ENCODE data around the gene CEP112.

The CEP112 gene

GRCh38 chr17:66135219-66135618 lies 56.7 kb downstream of the CEP112 start:
- no peak overlapping the region for H3K9ac ChIP-seq (ENCODE audit: low read depth in 1 of 2, low read length in 2 of 2)
- H3K9me3 ChIP-seq (ENCODE audit: control insufficient read depth in 1 of 2, low read length in 2 of 2): no peaks in the 10 kb centered on the region
- no peak overlapping the region for H3K27ac ChIP-seq (ENCODE audit: low read depth, low read length)
- H3K4me3 ChIP-seq (ENCODE audit: low read depth in 1 of 2, low read length in 2 of 2): no peak overlapping the region
- no peaks in the 10 kb centered on the region for H3K4me1 ChIP-seq (ENCODE audit: control insufficient read depth in 1 of 2, insufficient read depth in 2 of 2, low read length in 2 of 2)
- no peaks in the 10 kb centered on the region for H3K27me3 ChIP-seq (ENCODE audit: control insufficient read depth in 1 of 2, insufficient read depth in 2 of 2, low read length in 2 of 2)
- no peaks in the 10 kb centered on the region for H3K36me3 ChIP-seq (ENCODE audit: control insufficient read depth in 1 of 2, insufficient read depth in 2 of 2, low read length in 2 of 2)

GRCh38 chr17:66129759-66130158 lies 62.2 kb downstream of the CEP112 start:
- H3K27me3 ChIP-seq (ENCODE audit: control insufficient read depth in 1 of 2, insufficient read depth in 2 of 2, low read length in 2 of 2): no peaks in the 10 kb centered on the region
- no peaks in the 10 kb centered on the region for H3K36me3 ChIP-seq (ENCODE audit: control insufficient read depth in 1 of 2, insufficient read depth in 2 of 2, low read length in 2 of 2)
- no peaks in the 10 kb centered on the region for H3K4me1 ChIP-seq (ENCODE audit: control insufficient read depth in 1 of 2, insufficient read depth in 2 of 2, low read length in 2 of 2)
- no peak overlapping the region for H3K27ac ChIP-seq (ENCODE audit: low read depth, low read length)
- no peak overlapping the region for H3K4me3 ChIP-seq (ENCODE audit: low read depth in 1 of 2, low read length in 2 of 2)
- H3K9ac ChIP-seq (ENCODE audit: low read depth in 1 of 2, low read length in 2 of 2): no peak overlapping the region
- no peaks in the 10 kb centered on the region for H3K9me3 ChIP-seq (ENCODE audit: control insufficient read depth in 1 of 2, low read length in 2 of 2)

DNA sequence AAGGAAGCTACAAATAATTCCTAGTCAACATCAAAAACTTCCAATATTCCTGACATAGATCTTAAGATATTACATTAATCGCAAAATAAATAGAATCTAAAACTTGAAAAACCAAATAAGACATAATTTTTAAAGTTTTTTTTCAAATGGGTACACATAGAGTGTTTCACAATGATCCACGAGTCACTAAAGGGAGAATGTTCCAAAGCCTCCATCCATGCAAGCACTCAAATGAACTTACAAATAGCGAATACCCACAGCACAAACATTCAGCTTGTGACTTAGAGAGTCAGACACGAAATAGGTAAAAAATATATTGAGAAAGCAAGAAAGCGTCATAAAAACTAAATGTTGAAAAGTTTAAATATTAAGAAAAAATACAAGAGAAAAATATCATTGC lies 65.7 kb downstream of the CEP112 start:
- Histone ChIP-seq H3K27me3 (ENCODE audit: control insufficient read depth in 1 of 2, insufficient read depth in 2 of 2, low read length in 2 of 2) (no peaks in the 10 kb centered on the region), H3K9me3 (ENCODE audit: control insufficient read depth in 1 of 2, low read length in 2 of 2) (no peaks in the 10 kb centered on the region), H3K4me3 (ENCODE audit: low read depth in 1 of 2, low read length in 2 of 2) (no peak overlapping the region), H3K27ac (ENCODE audit: low read depth, low read length) (no peak overlapping the region), H3K36me3 (ENCODE audit: control insufficient read depth in 1 of 2, insufficient read depth in 2 of 2, low read length in 2 of 2) (no peaks in the 10 kb centered on the region), H3K9ac (ENCODE audit: low read depth in 1 of 2, low read length in 2 of 2) (no peak overlapping the region), H3K4me1 (ENCODE audit: control insufficient read depth in 1 of 2, insufficient read depth in 2 of 2, low read length in 2 of 2) (no peaks in the 10 kb centered on the region)

DNA sequence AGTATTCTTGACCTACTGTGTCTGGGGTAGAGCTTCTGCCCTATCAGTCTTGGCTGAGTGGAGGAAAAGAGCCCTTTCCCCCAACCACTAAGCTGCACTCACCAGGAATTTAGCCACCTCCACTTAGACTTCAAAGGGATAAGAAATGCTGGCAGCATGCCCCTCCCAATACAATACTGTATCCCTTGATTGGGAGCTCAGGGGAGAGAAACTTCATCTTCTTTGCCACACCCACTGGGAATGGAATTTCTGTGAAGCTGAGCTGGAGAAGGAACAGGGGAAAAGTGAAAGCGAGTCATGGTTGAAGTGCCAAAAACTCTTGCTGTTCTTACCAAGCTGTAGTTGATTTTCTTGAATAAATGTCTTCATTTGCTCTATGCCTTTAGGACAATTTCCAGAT lies 68.8 kb downstream of the CEP112 start:
- no peaks in the 10 kb centered on the region for H3K4me1 ChIP-seq (ENCODE audit: control insufficient read depth in 1 of 2, insufficient read depth in 2 of 2, low read length in 2 of 2)
- H3K4me3 ChIP-seq (ENCODE audit: low read depth in 1 of 2, low read length in 2 of 2): no peak overlapping the region
- H3K27ac ChIP-seq (ENCODE audit: low read depth, low read length): no peak overlapping the region
- H3K27me3 ChIP-seq (ENCODE audit: control insufficient read depth in 1 of 2, insufficient read depth in 2 of 2, low read length in 2 of 2): no peaks in the 10 kb centered on the region
- no peak overlapping the region for H3K9ac ChIP-seq (ENCODE audit: low read depth in 1 of 2, low read length in 2 of 2)
- no peaks in the 10 kb centered on the region for H3K36me3 ChIP-seq (ENCODE audit: control insufficient read depth in 1 of 2, insufficient read depth in 2 of 2, low read length in 2 of 2)
- H3K9me3 ChIP-seq (ENCODE audit: control insufficient read depth in 1 of 2, low read length in 2 of 2): no peaks in the 10 kb centered on the region

- H3K27me3 ChIP-seq (ENCODE audit: control insufficient read depth in 1 of 2, insufficient read depth in 2 of 2, low read length in 2 of 2): no peaks in the 10 kb centered on the region
- no peak overlapping the region for H3K4me3 ChIP-seq (ENCODE audit: low read depth in 1 of 2, low read length in 2 of 2)
- no peaks in the 10 kb centered on the region for H3K4me1 ChIP-seq (ENCODE audit: control insufficient read depth in 1 of 2, insufficient read depth in 2 of 2, low read length in 2 of 2)
- no peak overlapping the region for H3K9ac ChIP-seq (ENCODE audit: low read depth in 1 of 2, low read length in 2 of 2)
- H3K27ac ChIP-seq (ENCODE audit: low read depth, low read length): no peak overlapping the region
- H3K36me3 ChIP-seq (ENCODE audit: control insufficient read depth in 1 of 2, insufficient read depth in 2 of 2, low read length in 2 of 2): no peaks in the 10 kb centered on the region
- peaks cover 0 to 5% of the 10 kb centered on the region in 2 donors for H3K9me3 ChIP-seq (ENCODE audit: control insufficient read depth in 1 of 2, low read length in 2 of 2)
Measured at GRCh38 chr17:66115246-66115645, 76.7 kb downstream of the CEP112 start.

DNA sequence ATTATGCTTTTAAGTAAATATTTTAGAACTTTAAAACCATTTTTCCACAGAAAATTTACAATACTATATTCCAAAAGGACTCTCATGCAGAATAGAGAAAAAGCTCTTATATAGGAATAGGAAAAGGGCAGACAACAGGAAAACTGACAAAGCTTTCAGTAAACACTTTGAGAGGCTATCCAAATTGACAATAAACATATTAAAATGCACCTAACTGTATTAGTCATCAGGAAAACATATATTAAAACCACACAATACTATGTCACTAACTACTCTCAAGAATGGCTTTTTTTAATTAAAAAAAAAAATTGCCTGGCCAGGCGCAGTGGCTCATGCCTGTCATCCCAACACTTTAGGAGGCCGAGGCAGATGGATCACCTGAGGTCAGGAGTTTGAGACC lies 77.3 kb downstream of the CEP112 start:
- H3K27me3 ChIP-seq (ENCODE audit: control insufficient read depth in 1 of 2, insufficient read depth in 2 of 2, low read length in 2 of 2): no peaks in the 10 kb centered on the region
- no peaks in the 10 kb centered on the region for H3K36me3 ChIP-seq (ENCODE audit: control insufficient read depth in 1 of 2, insufficient read depth in 2 of 2, low read length in 2 of 2)
- peaks cover 0 to 5% of the 10 kb centered on the region in 2 donors for H3K9me3 ChIP-seq (ENCODE audit: control insufficient read depth in 1 of 2, low read length in 2 of 2)
- H3K4me3 ChIP-seq (ENCODE audit: low read depth in 1 of 2, low read length in 2 of 2): no peak overlapping the region
- no peak overlapping the region for H3K27ac ChIP-seq (ENCODE audit: low read depth, low read length)
- H3K4me1 ChIP-seq (ENCODE audit: control insufficient read depth in 1 of 2, insufficient read depth in 2 of 2, low read length in 2 of 2): no peaks in the 10 kb centered on the region
- no peak overlapping the region for H3K9ac ChIP-seq (ENCODE audit: low read depth in 1 of 2, low read length in 2 of 2)

- Histone ChIP-seq H3K9ac (ENCODE audit: low read depth in 1 of 2, low read length in 2 of 2) (no peak overlapping the region), H3K4me1 (ENCODE audit: control insufficient read depth in 1 of 2, insufficient read depth in 2 of 2, low read length in 2 of 2) (no peaks in the 10 kb centered on the region), H3K4me3 (ENCODE audit: low read depth in 1 of 2, low read length in 2 of 2) (no peak overlapping the region), H3K36me3 (ENCODE audit: control insufficient read depth in 1 of 2, insufficient read depth in 2 of 2, low read length in 2 of 2) (no peaks in the 10 kb centered on the region), H3K9me3 (ENCODE audit: control insufficient read depth in 1 of 2, low read length in 2 of 2) (peaks cover 2 to 9% of the 10 kb centered on the region in 2 donors), H3K27ac (ENCODE audit: low read depth, low read length) (no peak overlapping the region), H3K27me3 (ENCODE audit: control insufficient read depth in 1 of 2, insufficient read depth in 2 of 2, low read length in 2 of 2) (no peaks in the 10 kb centered on the region)
Measured at GRCh38 chr17:66107731-66108130, 84.2 kb downstream of the CEP112 start.

- Histone ChIP-seq H3K27me3 (ENCODE audit: control insufficient read depth in 1 of 2, insufficient read depth in 2 of 2, low read length in 2 of 2) (no peaks in the 10 kb centered on the region), H3K27ac (ENCODE audit: low read depth, low read length) (no peak overlapping the region), H3K9me3 (ENCODE audit: control insufficient read depth in 1 of 2, low read length in 2 of 2) (no peaks in the 10 kb centered on the region), H3K4me1 (ENCODE audit: control insufficient read depth in 1 of 2, insufficient read depth in 2 of 2, low read length in 2 of 2) (no peaks in the 10 kb centered on the region), H3K4me3 (ENCODE audit: low read depth in 1 of 2, low read length in 2 of 2) (no peak overlapping the region), H3K9ac (ENCODE audit: low read depth in 1 of 2, low read length in 2 of 2) (no peak overlapping the region), H3K36me3 (ENCODE audit: control insufficient read depth in 1 of 2, insufficient read depth in 2 of 2, low read length in 2 of 2) (no peaks in the 10 kb centered on the region)
Measured at GRCh38 chr17:66098040-66098439, 93.9 kb downstream of the CEP112 start.

GRCh38 chr17:66094727-66095126 lies 97.2 kb downstream of the CEP112 start:
- no peak overlapping the region for H3K27ac ChIP-seq (ENCODE audit: low read depth, low read length)

GRCh38 chr17:66091445-66092080 lies 100.4 kb downstream of the CEP112 start:
- Histone ChIP-seq H3K27me3 (ENCODE audit: control insufficient read depth in 1 of 2, insufficient read depth in 2 of 2, low read length in 2 of 2) (no peaks in the 10 kb centered on the region), H3K9ac (ENCODE audit: low read depth in 1 of 2, low read length in 2 of 2) (no peak overlapping the region), H3K27ac (ENCODE audit: low read depth, low read length) (no peak overlapping the region), H3K9me3 (ENCODE audit: control insufficient read depth in 1 of 2, low read length in 2 of 2) (peaks cover 0 to 8% of the 10 kb centered on the region in 2 donors), H3K4me1 (ENCODE audit: control insufficient read depth in 1 of 2, insufficient read depth in 2 of 2, low read length in 2 of 2) (no peaks in the 10 kb centered on the region), H3K4me3 (ENCODE audit: low read depth in 1 of 2, low read length in 2 of 2) (no peak overlapping the region), H3K36me3 (ENCODE audit: control insufficient read depth in 1 of 2, insufficient read depth in 2 of 2, low read length in 2 of 2) (no peaks in the 10 kb centered on the region)

More at GRCh38 chr17:66094727-66095126, 97.2 kb downstream of the CEP112 start:
- no peaks in the 10 kb centered on the region for H3K4me1 ChIP-seq (ENCODE audit: control insufficient read depth in 1 of 2, insufficient read depth in 2 of 2, low read length in 2 of 2)
- no peaks in the 10 kb centered on the region for H3K27me3 ChIP-seq (ENCODE audit: control insufficient read depth in 1 of 2, insufficient read depth in 2 of 2, low read length in 2 of 2)
- no peaks in the 10 kb centered on the region for H3K36me3 ChIP-seq (ENCODE audit: control insufficient read depth in 1 of 2, insufficient read depth in 2 of 2, low read length in 2 of 2)
- H3K9ac ChIP-seq (ENCODE audit: low read depth in 1 of 2, low read length in 2 of 2): no peak overlapping the region
- peaks cover 0 to 4% of the 10 kb centered on the region in 2 donors for H3K9me3 ChIP-seq (ENCODE audit: control insufficient read depth in 1 of 2, low read length in 2 of 2)
- no peak overlapping the region for H3K4me3 ChIP-seq (ENCODE audit: low read depth in 1 of 2, low read length in 2 of 2)

- Histone ChIP-seq H3K4me1 (ENCODE audit: control insufficient read depth in 1 of 2, insufficient read depth in 2 of 2, low read length in 2 of 2) (no peaks in the 10 kb centered on the region), H3K27me3 (ENCODE audit: control insufficient read depth in 1 of 2, insufficient read depth in 2 of 2, low read length in 2 of 2) (no peaks in the 10 kb centered on the region), H3K9ac (ENCODE audit: low read depth in 1 of 2, low read length in 2 of 2) (no peak overlapping the region), H3K4me3 (ENCODE audit: low read depth in 1 of 2, low read length in 2 of 2) (no peak overlapping the region), H3K36me3 (ENCODE audit: control insufficient read depth in 1 of 2, insufficient read depth in 2 of 2, low read length in 2 of 2) (no peaks in the 10 kb centered on the region), H3K27ac (ENCODE audit: low read depth, low read length) (no peak overlapping the region), H3K9me3 (ENCODE audit: control insufficient read depth in 1 of 2, low read length in 2 of 2) (peaks cover 0 to 8% of the 10 kb centered on the region in 2 donors)
Measured at GRCh38 chr17:66089764-66090163, 102.2 kb downstream of the CEP112 start.

Measured in duodenal mucosa (tissue), 2 donors.